SK-N-MC (cell line): ENCODE results near the gene COQ7.

ENCODE experiments used
- EZH2 ChIP-seq: fragments of 200-600 bp; sonication (generic); IDR thresholded peaks from one replicate; pipeline ENCODE4 v1.6.1; 2017; ENCODE audit warnings: antibody characterized with exemption
- FOXP2 ChIP-seq: optimal IDR thresholded peaks from 2 replicates; pipeline ENCODE3; 2011; ENCODE audit warnings: mild to moderate bottlenecking, moderate library complexity; ENCODE audit not compliant: insufficient read depth; ENCODE audit errors: extremely low read length, control extremely low read depth
- POLR2AphosphoS5 ChIP-seq: IDR thresholded peaks from 2 replicates; pipeline ENCODE4 v1.6.1; 2012; ENCODE audit warnings: mild to moderate bottlenecking, low read depth, low read length, borderline replicate concordance

DNA sequence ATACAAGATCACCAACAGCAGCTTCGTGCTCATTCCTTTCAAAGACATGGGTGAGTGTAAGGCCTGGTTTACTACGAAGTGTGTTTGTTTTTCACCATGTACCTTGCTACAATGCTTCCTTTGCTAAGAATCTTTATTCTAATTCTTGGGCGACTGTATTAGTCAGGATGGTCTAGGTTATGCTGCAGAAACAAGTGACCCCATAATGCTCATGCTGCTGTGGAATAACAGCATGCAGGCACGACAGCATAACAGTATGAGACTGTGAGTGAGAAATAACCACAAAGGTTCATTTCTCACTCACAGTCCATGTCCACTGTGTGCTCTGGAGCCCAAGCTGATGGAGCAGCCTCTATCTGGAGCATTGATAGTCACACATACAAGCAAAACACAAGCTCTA lies 45.7 kb upstream of the COQ7 start:
- TF ChIP-seq EZH2 (no peak), POLR2AphosphoS5 (no peak), FOXP2 (no peak)
